Renal pelvis (tissue), 4 donors: ENCODE data around the gene HOXB8. TPM values are rescaled to one million over a fixed set of nuclear protein-coding genes. Genes with fewer than 3 reads are reported as not detected.

Experiments used
- DNase-seq: peaks from one replicate; pipeline ENCODE4 v3.0.0-alpha.2; 2013
- polyA plus RNA-seq, 3 donors: library from polyadenylated mRNA; unstranded; fragments of 120-200 nt; gene quantifications; one replicate each; pipeline ENCODE4 v1.2.1, GENCODE V29; 2013; ENCODE audit not compliant: insufficient read length in 3 of 3

The HOXB8 gene
- polyA plus RNA-seq, 3 donors, result 57.9 to 64.7 (median 59.7) TPM

DNA sequence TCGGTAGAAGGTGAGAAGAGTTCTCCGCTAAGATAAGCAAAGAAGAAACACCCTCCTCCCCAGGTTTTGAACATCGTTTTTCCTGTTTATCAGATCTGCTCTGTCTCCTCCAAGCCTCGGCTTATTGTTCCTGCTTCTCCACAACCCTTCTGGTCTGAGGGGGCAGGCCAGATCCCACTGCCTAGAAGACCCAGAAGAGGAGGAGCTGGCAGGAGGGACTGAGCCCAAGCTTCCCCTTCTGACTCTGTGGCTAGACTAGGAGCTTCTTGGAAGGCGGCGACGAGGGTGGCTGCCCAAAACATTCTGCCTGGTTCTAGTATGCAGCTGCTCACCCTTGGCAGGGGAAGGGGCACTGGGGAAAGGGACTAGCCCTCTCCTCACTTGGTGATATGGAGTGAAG is 16.4 kb downstream of the HOXB8 start:
- DNase-seq, result no peak

DNA sequence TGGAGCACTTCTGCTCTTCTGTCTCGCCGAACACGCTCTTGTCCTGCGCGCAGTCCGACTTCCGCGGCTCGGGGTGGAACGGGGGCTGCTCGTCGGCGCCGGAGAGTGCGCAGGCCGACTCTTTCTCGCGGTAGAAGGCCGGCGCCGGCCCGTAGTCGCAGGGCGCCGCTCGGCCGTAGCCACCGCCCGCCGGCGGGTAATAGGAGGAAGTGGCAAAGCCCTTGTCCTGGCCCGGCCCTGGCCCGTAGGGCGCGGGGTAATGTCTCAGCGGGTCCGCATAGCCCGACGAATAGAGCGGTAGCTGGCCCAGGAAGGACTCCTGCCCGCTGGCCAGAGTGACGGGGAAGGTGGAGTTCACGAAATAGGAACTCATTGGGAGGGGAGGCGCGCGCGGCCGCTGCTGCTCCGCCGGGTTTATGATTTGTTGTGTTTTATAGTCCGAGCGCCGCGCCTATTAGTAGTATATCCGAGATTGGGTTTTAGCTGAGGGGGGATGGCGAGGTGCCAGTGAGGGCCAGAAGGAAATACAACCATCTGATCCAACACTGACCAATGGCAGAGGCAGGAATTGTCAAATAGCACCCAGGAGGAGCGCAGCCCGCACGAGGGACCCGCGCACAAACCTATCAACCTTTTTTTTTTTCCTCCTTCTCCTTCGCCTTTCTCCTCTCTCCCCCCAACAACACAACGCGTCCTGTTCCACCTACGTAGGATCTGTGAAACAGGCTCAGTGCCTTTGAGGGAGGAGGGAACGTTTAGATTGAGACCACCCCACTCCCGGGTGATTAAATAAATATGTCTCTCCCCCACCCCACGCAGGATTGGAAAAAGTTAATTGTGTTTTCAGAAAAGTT is 17.1 kb downstream of the HOXB8 start:
- no peak for DNase-seq

DNA sequence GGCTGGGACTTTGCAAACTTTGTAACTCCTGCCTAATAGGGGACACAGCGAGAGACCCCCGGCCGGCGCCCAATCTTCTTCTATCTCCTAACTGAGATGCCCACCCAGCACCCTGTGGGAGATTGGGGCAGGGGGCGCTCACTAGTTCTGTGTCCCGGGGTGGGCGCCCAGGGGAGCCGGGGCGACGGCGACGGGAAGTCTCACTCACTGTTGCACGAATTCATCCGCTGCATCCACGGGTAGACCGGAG is 17.6 kb downstream of the HOXB8 start:
- no peak for DNase-seq

DNA sequence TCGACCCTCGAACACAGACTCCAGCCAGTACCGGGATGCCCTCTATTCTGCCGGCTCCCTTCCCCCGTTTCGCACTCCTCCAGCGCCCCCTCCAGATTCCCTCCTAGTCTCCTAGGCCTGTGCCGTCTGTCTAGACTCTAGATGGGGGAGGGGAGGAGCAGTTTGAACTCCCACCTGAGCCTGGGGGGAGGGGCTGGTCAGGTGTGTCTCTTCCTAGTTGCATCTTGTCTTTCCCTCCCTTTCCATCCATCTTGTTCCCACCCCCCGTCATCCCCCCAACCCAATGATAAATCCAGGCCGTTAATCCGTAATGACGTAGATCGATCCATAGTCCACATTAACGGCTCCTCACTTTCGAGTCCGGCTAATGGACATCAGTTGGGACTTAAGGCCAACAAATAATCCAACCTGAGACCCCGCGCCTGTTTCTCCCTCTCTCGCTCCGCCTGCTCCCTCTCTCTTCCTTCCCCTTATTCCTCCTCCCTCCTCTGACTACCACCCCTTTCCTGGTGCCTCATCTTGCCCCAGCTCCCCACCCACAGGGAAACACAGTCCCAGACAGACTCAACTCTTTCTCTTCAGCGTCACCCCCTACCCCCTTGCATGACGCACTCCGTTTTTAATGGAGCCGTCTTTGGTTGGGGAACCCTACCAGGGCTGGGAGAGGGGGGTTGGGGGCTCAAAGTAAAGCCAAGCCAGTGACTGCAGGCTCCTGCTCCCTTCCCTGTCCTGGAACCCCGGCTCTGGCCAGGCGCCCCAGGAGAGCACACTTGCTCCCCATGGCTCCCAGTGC is 18.2 kb downstream of the HOXB8 start:
- no peak for DNase-seq

DNA sequence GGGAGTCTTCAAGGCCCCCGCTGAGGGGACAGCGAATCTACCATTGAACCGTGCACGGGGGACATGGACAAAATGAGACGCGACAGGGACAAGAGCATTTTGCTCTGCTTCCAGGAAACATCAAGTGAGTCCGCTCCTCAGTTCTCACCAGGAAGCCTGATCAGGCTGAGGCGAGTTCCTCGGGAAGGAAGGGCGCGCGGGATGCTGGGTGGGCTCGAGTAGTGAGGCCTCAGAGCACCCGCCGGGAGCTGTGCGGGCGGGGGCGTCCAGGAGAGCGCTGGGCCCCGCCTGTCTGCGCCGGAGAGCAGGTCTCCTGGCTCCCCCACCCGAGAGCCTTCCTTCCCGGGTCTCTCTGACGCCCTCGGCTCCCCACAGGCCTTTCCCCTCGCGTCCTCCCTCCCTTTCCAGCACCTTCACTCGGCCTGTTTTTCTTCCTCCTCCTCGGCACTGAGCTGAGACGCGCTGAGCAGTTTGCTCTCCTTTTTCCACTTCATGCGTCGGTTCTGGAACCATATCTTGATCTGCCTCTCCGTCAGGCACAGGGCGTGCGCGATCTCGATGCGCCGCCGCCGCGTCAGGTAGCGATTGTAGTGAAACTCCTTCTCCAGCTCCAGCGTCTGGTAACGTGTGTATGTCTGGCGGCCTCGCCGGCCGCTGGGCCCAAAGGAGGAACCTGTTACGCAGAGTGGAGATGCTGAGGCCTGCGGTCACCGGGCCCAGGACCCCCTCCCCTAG is 18.9 kb downstream of the HOXB8 start:
- no peak for DNase-seq

DNA sequence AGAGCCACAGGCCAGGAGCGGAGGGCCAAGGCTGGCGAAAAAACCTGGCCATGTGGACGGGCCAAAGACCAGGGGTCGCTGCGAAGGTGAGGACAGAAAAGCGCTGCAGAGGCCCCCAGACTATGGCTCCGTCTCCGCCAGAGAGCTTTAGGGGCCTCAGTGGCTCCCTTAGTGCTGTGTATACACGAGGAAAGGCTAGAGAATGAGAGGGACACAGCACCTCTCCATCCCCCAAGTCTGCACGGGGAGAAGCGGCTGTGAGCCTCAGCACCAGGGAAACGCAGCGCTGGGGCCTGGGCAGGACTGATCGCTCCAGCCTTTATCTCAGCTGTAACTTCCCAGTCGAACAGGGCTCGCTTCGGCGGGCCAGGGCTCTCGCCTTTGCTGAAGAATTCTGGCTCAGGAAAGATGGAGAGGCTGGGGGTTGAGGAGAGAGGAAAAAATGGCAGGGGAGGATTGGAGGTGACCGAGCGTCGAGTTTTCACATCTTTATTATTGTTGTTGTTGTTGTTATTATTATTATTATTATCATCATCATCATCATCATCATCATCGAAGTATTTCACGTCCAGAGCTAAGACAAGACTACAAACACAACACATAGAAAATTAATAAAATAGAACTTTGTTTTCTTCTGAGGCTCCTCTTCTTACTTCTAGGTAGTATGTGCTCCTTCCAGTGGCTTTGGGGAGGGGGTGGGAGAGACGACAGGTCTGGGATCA is 19.7 kb downstream of the HOXB8 start:
- no peak for DNase-seq

DNA sequence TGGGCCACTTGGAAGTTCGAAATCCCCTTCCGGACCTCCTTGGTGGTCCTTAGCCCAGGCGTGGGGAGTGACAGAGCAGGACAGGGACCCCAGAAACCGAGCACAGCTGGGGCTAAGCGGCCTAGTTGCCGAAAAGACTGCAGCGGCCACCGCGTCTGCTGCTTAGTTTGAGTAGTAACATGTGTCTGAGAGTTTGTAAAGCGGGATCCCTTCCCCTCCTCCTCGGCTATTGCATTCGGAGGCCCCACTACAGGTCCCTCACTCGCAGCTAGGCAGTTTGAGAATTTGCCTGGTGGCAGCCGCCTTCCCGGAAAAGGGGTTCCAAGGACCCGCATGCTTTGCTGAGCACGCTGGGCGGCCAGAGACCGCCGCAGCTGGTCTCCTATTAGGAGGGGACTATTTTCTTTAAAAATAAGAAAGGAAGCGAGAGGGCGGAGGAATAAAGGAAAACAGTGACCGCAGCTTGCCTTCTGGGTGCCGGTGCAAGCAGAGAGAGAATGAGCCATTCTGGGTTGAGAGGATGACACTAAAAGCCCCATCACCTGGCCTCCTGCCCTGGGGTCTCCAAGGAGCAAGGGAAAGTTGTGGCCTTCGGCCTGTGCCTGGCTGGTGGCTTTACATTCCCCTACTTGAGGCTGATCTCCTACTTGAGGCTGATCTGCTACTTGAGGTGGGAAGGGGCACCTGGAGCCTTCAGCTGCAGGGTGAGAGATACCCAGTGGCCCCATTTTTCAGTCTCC is 20.4 kb downstream of the HOXB8 start:
- DNase-seq, result no peak

DNA sequence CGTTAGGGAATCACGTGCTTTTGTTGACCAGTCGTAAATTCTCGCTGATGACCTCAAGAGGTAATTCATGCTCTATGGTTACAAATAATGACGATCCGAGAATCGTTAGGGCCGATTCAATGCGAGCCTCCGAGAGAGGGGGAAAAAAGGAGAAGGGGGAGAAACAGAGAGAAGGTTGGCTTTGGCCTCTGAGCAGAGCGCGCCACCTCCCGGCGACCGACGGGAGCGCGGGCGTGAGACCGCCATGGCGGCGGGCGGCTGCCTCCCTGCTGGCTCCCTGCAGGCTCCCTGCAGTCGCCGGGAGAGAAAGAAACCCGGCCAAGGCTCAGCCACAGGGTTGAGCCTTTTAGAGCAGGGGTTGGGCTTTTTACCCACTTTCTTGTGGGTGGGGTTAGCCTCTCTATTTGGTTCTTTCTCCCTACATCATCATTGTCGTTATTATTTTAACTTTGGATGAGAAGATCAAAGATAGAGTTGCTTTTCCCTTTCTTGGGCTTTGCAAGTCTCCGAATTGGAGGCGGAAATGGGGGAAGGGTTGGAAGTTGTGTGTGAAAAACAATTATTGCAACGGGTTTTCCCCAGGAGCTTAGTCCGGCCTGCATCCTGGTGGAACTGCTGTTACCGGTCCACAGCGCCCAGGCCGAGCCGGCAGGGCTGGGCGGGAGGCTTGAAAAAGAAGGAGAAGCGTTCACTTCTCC is 21.1 kb downstream of the HOXB8 start:
- peak; percentile 93 for DNase-seq

DNA sequence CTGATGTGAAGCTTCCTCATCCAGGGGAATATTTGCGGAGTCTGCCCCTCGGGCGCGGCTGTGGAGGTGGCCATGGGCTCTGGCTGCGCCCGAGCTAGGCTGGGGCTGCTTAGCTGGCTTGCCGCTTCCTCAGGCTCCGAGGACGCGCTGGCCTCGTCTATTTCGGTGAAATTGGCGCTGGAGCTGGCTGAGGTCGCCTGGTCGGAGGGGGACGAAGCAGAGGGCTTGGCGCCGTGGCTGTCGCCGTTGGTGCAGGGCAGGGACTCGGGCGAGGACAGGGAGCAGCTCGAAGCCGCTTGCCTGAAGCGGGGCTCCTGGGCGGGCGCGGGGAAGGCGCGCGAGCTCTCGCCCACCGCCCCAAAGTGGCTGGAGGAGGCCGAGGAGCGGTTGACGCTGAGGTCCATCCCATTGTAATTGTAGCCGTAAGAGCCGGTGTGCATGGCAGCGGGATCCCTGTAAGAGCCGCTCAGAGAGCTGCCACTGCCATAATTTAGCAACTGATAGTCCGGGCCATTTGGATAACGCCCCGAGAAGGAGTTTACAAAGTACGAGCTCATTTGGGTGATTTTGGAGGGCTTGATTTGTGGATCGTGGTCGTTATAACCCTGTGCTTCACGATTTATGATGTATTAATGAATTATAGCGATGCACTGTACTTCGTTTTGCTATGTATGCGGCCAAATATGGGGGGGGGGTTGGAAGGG is 21.8 kb downstream of the HOXB8 start, which contains the start of gene HOXB5:
HOXB5 (minus strand) TSS at position 654 of the 704 bp plus-strand sequence; CDS start at position 557, 97 bp downstream.
- no peak for DNase-seq

DNA sequence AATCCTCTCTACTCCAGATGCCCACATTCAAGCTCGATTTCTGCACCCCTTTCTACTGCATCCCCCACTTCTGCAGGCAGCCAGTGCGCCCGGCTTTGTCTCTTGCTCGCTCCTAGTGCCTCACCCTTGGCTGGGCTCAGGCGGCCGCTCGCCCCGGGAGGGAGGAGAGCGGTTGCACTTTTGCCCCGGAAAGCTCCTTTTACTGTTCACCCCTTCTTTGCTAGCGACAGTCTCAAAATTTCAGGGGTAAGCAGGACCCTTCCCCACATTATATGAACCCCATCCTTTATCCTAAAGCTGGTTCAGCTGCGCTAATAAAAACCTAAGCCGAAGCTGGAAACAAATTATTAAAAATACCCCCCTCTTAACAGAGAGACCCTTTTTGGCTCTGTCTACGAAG is 22.5 kb downstream of the HOXB8 start:
- no peak for DNase-seq

DNA sequence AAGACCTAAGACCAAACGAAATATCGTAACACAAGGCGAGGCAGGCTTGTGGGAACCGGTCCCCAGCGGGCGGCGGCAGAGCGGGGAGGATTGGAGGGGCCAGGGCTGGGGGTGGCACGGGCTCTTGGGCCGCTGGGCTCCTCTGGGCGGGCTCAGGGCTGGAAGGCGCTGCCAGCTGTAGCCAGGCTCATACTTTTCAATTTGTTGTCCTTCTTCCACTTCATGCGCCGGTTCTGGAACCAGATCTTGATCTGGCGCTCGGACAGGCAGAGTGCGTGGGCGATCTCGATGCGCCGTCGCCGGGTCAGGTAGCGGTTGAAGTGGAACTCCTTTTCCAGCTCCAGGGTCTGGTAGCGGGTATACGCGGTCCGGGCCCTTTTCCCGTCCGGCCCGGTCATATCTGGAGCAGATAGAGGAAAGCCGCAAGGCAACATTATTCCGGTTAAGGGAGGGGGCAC is 23.0 kb downstream of the HOXB8 start:
- DNase-seq, result no peak

DNA sequence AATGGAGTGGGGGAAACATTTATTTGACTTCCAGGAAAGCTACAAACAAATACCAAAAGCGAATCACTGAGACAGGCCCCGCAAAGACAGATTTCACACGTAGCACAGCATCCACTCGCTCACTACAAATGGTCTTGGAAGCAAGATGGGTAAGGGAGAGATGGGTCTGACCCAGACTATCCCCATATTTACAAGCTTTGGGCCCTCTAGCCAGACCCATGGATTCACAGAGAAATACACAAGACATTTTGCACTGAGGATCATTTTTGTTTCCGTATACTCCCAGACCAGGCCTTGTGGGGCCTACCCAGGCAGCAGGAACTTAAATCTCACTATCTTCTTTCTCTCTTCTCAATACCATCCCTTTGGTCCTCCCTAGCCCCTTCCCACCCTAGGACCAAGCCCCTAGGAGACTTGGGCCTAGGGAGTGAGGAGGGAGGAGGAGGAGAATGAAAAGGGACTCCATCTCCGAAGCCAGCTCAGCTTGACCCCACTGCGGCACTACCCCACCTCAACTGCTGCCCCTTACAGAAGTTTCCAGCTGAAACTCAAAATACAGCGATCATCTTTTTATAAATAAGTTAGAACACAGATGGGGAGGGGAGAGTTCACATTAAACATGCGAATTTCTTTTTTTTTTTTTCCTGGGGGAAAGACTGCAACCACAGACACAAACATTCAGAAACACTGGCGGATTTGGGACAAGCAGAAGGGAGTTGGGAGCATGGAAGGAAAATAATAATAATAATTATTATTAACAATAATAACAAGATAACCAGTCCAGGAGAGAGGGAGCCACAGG is 23.6 kb downstream of the HOXB8 start:
- no peak for DNase-seq

DNA sequence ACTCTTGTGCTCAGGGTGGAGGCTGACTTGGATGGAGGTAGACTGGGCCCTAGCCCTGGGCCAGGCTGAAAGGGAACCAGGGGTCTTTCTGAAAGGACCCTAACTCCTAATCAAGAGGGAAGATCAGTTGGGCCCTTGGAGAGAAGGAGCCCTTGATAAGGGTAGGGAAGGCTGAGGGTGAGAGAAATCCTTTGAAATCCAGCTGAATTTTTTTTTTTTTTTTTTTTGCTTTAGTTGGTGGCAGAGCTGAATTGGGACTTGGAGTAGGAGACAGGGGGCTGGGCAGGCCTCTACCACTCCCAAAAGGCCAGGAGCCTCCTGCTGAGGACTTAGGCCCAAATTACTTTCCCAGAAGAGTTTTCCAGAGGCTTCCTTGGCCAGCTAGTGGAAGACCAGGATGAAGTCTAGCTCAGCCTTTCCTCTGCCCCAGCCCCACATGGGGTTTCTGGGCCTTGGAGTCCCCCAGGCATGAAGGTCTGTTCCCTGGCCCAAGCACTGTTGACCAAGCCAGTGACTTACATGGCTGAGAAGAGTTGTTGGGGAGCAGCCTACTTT is 24.4 kb downstream of the HOXB8 start:
- DNase-seq, result no peak

DNA sequence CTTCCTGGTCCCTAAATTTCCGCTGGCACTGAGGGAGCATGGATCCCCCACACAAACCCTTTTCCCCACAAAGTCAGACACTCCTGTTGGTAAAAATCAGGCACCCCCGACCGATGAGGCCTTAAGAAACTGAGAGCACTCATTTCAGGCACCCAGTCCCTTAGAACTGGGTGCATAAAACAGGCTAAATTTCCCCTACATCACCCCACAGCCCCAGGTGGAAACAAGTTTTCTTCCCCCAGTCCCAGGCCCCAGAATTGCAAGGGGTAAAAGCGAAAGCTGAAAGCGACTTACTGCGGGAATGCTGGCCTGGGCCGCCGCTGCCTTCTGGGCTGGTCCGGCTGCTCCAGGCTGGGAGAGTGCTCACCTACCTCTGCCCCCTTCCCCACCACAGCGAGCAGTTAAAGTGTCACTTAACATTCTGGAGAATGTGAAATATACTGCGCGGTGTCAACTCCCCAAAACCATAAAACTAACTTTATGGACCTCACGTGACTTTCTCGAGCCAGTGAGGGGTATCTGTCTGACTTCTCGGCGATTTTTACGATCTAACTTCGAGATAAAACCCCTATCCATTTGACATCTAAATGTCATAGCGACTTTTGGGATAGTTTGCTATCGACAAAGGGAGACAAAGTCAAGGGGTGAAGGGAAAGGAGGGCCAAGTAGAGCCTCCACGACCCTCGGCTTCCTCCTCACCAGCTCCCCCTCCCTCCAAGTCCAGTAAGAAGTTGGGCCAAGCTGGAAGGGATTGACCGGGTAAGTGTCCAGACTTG is 25.1 kb downstream of the HOXB8 start, which contains the start of gene HOXB3:
HOXB3 (minus strand) TSS at position 411 of the 776 bp plus-strand sequence. CDS start 37,767 bp downstream, outside the sequence.
- DNase-seq, result peak; percentile 96

DNA sequence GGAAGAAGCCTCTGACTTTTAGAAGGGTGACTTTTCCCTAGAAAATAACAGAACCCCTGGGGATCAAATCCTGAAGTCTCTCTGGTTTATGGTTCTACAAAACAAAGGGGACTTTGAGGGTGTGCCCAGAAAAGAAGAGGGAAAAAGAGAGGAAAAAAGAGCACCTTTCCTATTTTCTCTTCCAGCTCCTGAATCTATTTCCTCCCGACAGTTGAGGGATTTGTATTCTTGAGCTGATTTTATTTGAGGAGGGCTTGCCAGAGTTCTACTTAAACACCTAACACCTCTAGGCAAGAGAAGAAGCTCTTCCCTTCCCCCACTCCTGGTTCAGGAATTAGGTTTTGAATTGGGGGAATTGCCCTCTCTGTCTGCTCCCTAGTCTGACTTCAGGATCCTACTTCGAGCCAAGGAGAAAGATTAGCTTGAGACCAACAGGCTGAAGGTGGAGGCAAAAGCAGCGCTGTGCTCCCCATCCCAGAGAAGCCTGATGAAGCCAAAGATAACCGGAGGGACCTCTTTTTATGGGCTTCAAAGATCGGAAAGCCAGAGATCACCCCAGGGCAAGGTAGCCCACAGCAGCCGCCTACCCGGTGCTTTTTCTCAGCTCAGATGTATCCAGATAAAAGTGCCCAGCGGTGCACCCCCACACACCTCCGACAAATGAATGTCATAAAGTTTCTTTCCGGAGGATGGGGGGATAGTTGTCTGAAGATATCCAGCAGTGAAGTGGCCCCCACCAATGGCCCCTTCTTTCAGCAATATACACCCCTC is 25.8 kb downstream of the HOXB8 start:
- DNase-seq, result no peak

DNA sequence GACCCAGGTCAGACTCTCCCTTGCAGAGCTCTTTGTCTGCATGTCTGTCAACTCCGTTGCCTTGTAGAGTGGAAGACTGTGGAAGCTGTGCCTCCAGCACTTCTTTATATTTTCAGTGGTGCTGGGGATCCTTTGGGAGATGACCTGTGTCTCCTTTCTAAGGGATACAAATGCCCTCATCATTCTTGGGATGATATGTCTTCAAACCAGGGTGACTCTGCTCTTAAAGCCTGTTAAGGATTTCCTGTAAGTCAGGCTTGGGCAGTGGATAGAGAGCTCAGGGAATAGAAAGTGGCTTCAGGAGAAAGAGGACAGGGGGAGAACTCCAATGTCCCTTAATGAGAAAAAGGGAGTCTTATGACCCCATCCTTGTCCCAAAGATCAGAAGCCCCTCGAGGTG is 26.6 kb downstream of the HOXB8 start:
- no peak for DNase-seq

DNA sequence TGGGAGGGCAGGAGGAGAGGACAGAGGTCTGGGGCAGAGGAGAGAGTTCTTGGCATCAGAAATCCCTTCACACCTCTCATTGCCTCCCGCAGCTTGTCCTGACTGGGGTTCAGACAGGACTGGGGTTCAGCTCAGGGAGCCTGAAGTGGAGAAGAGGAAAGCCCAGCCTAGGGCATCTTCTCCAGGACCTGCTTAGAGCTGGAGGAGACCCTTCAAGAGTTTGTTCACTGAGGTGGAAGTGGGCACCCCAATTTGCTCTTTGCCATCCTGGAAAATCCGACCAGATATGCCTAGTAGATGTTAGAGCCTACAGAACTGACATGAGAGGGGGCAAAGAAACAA is 27.0 kb downstream of the HOXB8 start:
- no peak for DNase-seq
